Measurements from ENCODE around the gene ZBTB37. TPM values are rescaled to one million over a fixed set of nuclear protein-coding genes. Genes with fewer than 3 reads are reported as not detected.
A peak's percentile ranks its signal among the peaks of the same experiment; 100 is the strongest.

ZBTB37 gene
- total and polyA plus RNA-seq, 4 donors: 0.67 to 6.1 (median 3.3) TPM

GRCh38 chr1:173870252-173871075 lies 2.3 kb downstream of the ZBTB37 start:
- H3K4me3 ChIP-seq (ENCODE audit: low read depth in 1 of 3, low read length in 3 of 3): no peak overlapping the region
- no peaks in the 10 kb centered on the region for H3K27me3 ChIP-seq (ENCODE audit: control insufficient read depth in 4 of 4, insufficient read depth in 4 of 4, low read length in 3 of 4)
- peaks cover 2 to 22% (median 12%) of the 10 kb centered on the region in 4 donors for H3K4me1 ChIP-seq (ENCODE audit: control insufficient read depth in 4 of 4, insufficient read depth in 4 of 4, low read length in 3 of 4)
- no peak overlapping the region for H3K9ac ChIP-seq (ENCODE audit: low read depth in 1 of 2, low read length in 2 of 2)
- peak; percentile 36 for DNase-seq (ENCODE audit: low spot score)
- peaks cover 4 to 9% (median 7%) of the 10 kb centered on the region in 4 donors for H3K36me3 ChIP-seq (ENCODE audit: control insufficient read depth in 4 of 4, insufficient read depth in 3 of 4, low read depth in 1 of 4, low read length in 3 of 4)
- no peak overlapping the region for H3K27ac ChIP-seq (ENCODE audit: low read depth in 1 of 2, low read length in 2 of 2)
- WGBS: 81% methylated on average over 15 of the region's 15 CpGs
- no peaks in the 10 kb centered on the region for H3K9me3 ChIP-seq (ENCODE audit: control insufficient read depth in 4 of 4, low read length in 3 of 4)
- TF ChIP-seq SP1 (IDR thresholded peaks at IDR 0.05): peak; percentile 7
- no peak for TF ChIP-seq JUND (IDR thresholded peaks at IDR 0.05)

GRCh38 chr1:173871091-173871490 lies 2.9 kb downstream of the ZBTB37 start:
- Histone ChIP-seq H3K27ac (ENCODE audit: low read depth in 1 of 2, low read length in 2 of 2) (no peak overlapping the region), H3K36me3 (ENCODE audit: control insufficient read depth in 4 of 4, insufficient read depth in 3 of 4, low read depth in 1 of 4, low read length in 3 of 4) (peaks cover 2 to 6% (median 5%) of the 10 kb centered on the region in 4 donors), H3K27me3 (ENCODE audit: control insufficient read depth in 4 of 4, insufficient read depth in 4 of 4, low read length in 3 of 4) (no peaks in the 10 kb centered on the region), H3K4me3 (ENCODE audit: low read depth in 1 of 3, low read length in 3 of 3) (no peak overlapping the region), H3K4me1 (ENCODE audit: control insufficient read depth in 4 of 4, insufficient read depth in 4 of 4, low read length in 3 of 4) (peaks cover 2 to 22% (median 12%) of the 10 kb centered on the region in 4 donors), H3K9ac (ENCODE audit: low read depth in 1 of 2, low read length in 2 of 2) (no peak overlapping the region), H3K9me3 (ENCODE audit: control insufficient read depth in 4 of 4, low read length in 3 of 4) (no peaks in the 10 kb centered on the region)
- TF ChIP-seq SP1 (IDR thresholded peaks at IDR 0.05): no peak
- TF ChIP-seq, protein P1, sequence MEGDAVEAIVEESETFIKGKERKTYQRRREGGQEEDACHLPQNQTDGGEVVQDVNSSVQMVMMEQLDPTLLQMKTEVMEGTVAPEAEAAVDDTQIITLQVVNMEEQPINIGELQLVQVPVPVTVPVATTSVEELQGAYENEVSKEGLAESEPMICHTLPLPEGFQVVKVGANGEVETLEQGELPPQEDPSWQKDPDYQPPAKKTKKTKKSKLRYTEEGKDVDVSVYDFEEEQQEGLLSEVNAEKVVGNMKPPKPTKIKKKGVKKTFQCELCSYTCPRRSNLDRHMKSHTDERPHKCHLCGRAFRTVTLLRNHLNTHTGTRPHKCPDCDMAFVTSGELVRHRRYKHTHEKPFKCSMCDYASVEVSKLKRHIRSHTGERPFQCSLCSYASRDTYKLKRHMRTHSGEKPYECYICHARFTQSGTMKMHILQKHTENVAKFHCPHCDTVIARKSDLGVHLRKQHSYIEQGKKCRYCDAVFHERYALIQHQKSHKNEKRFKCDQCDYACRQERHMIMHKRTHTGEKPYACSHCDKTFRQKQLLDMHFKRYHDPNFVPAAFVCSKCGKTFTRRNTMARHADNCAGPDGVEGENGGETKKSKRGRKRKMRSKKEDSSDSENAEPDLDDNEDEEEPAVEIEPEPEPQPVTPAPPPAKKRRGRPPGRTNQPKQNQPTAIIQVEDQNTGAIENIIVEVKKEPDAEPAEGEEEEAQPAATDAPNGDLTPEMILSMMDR (IDR thresholded peaks at IDR 0.05; ENCODE audit: low read depth, low read length, missing input control): no peak
- no peak for TF ChIP-seq HNF4A (conservative IDR thresholded peaks at IDR 0.05)
- no peak for TF ChIP-seq EGR1 (IDR thresholded peaks at IDR 0.05; ENCODE audit: low read depth in 2 of 2)
- TF ChIP-seq, protein P2, sequence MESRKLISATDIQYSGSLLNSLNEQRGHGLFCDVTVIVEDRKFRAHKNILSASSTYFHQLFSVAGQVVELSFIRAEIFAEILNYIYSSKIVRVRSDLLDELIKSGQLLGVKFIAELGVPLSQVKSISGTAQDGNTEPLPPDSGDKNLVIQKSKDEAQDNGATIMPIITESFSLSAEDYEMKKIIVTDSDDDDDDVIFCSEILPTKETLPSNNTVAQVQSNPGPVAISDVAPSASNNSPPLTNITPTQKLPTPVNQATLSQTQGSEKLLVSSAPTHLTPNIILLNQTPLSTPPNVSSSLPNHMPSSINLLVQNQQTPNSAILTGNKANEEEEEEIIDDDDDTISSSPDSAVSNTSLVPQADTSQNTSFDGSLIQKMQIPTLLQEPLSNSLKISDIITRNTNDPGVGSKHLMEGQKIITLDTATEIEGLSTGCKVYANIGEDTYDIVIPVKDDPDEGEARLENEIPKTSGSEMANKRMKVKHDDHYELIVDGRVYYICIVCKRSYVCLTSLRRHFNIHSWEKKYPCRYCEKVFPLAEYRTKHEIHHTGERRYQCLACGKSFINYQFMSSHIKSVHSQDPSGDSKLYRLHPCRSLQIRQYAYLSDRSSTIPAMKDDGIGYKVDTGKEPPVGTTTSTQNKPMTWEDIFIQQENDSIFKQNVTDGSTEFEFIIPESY (IDR thresholded peaks at IDR 0.05): no peak
- no peak for TF ChIP-seq FOXA1 (IDR thresholded peaks at IDR 0.05)
- WGBS: 91% methylated on average over 5 of the region's 5 CpGs
- DNase-seq (ENCODE audit: low spot score): no peak

DNA sequence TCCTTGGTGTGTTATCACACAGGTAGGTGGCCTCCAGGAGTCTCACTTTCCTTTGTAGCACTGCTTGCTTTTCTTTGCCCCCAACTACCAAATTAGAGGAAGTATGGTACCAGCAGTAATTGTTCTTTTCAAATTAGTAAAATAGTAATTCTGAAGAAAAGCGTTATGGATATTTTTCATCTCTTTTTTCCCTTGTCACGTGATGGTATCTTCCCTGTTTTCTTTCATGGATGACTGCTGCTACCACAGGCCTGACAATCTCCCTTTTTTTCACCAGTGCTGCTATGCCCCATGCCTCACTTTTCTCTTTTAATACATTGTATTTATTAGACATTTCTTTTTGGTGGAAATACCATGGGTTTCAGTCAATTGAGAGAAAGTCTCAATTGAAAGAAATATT lies 3.3 kb downstream of the ZBTB37 start:
- H3K9me3 ChIP-seq (ENCODE audit: control insufficient read depth in 4 of 4, low read length in 3 of 4): no peaks in the 10 kb centered on the region
- no peak overlapping the region for H3K9ac ChIP-seq (ENCODE audit: low read depth in 1 of 2, low read length in 2 of 2)
- H3K4me1 ChIP-seq (ENCODE audit: control insufficient read depth in 4 of 4, insufficient read depth in 4 of 4, low read length in 3 of 4): peaks cover 2 to 20% (median 10%) of the 10 kb centered on the region in 4 donors
- DNase-seq (ENCODE audit: low spot score): no peak
- H3K36me3 ChIP-seq (ENCODE audit: control insufficient read depth in 4 of 4, insufficient read depth in 3 of 4, low read depth in 1 of 4, low read length in 3 of 4): peaks cover 1 to 4% (median 2%) of the 10 kb centered on the region in 4 donors
- no peak overlapping the region for H3K27ac ChIP-seq (ENCODE audit: low read depth in 1 of 2, low read length in 2 of 2)
- H3K27me3 ChIP-seq (ENCODE audit: control insufficient read depth in 4 of 4, insufficient read depth in 4 of 4, low read length in 3 of 4): no peaks in the 10 kb centered on the region
- WGBS: 75% methylated on average over 2 of the region's 2 CpGs
- H3K4me3 ChIP-seq (ENCODE audit: low read depth in 1 of 3, low read length in 3 of 3): no peak overlapping the region
- TF ChIP-seq JUND (IDR thresholded peaks at IDR 0.05): no peak
- no peak for TF ChIP-seq HNF4A (conservative IDR thresholded peaks at IDR 0.05)
- no peak for TF ChIP-seq RXRA (IDR thresholded peaks at IDR 0.05)
- no peak for TF ChIP-seq EGR1 (IDR thresholded peaks at IDR 0.05; ENCODE audit: low read depth in 2 of 2)
- TF ChIP-seq, protein P2 (IDR thresholded peaks at IDR 0.05): no peak
- TF ChIP-seq, protein P1 (IDR thresholded peaks at IDR 0.05; ENCODE audit: low read depth, low read length, missing input control): no peak
- no peak for TF ChIP-seq NR2F2 (IDR thresholded peaks at IDR 0.05)
- TF ChIP-seq, protein P3, sequence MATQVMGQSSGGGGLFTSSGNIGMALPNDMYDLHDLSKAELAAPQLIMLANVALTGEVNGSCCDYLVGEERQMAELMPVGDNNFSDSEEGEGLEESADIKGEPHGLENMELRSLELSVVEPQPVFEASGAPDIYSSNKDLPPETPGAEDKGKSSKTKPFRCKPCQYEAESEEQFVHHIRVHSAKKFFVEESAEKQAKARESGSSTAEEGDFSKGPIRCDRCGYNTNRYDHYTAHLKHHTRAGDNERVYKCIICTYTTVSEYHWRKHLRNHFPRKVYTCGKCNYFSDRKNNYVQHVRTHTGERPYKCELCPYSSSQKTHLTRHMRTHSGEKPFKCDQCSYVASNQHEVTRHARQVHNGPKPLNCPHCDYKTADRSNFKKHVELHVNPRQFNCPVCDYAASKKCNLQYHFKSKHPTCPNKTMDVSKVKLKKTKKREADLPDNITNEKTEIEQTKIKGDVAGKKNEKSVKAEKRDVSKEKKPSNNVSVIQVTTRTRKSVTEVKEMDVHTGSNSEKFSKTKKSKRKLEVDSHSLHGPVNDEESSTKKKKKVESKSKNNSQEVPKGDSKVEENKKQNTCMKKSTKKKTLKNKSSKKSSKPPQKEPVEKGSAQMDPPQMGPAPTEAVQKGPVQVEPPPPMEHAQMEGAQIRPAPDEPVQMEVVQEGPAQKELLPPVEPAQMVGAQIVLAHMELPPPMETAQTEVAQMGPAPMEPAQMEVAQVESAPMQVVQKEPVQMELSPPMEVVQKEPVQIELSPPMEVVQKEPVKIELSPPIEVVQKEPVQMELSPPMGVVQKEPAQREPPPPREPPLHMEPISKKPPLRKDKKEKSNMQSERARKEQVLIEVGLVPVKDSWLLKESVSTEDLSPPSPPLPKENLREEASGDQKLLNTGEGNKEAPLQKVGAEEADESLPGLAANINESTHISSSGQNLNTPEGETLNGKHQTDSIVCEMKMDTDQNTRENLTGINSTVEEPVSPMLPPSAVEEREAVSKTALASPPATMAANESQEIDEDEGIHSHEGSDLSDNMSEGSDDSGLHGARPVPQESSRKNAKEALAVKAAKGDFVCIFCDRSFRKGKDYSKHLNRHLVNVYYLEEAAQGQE (IDR thresholded peaks at IDR 0.05): no peak
- TF ChIP-seq RAD21 (IDR thresholded peaks at IDR 0.05): no peak
- TF ChIP-seq, protein P4, sequence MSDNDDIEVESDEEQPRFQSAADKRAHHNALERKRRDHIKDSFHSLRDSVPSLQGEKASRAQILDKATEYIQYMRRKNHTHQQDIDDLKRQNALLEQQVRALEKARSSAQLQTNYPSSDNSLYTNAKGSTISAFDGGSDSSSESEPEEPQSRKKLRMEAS (IDR thresholded peaks at IDR 0.05): no peak
- TF ChIP-seq TAF1 (conservative IDR thresholded peaks at IDR 0.05): no peak
